ENCODE results near the gene ORAI3. TPM values are rescaled to one million over a fixed set of nuclear protein-coding genes. Genes with fewer than 3 reads are reported as not detected.

ORAI3 gene
- total and polyA plus RNA-seq, 2 of the 13 experiments (the other 11 are each of a cell fraction or from before 2014, with no cell fraction given), result 11.4 to 32.0 TPM

DNA sequence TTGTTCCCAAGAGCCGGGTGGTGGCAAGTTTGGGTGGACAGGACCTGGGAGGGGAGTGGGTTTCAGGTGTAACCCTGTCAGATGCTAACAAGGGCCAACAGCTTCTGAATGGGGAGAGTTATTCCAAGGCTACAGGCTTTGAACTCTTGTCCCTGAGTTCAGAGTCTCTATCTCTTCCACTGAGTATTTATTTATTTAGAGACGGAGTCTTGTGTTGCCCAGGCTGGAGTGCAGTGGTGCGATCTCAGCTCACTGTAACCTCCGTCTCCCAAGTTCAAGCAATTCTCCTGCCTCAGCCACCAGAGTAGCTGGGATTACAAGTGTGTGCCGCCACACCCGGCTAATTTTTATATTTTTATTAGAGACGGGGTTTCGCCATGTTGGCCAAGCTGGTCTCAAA, 6.1 kb downstream of the ORAI3 start (continued):
- TF ChIP-seq LCORL (IDR thresholded peaks at IDR 0.05) (no peak), LCORL (CRISPR knock-in tag; IDR thresholded peaks at IDR 0.05) (no peak), NONO (IDR thresholded peaks at IDR 0.05) (no peak), NONO (CRISPR knock-in tag; conservative IDR thresholded peaks at IDR 0.05) (0 out of 2 replicates have a peak, but pooled peaks have one; percentile 22), ZNF782 (CRISPR knock-in tag; IDR thresholded peaks at IDR 0.05; ENCODE audit: borderline replicate concordance) (no peak; the same call in 1 of the 2 replicates), ZNF224 (CRISPR knock-in tag; IDR thresholded peaks at IDR 0.05) (peak; percentile 68; the same call in 1 of the 2 replicates), ZNF746 (CRISPR knock-in tag; IDR thresholded peaks at IDR 0.05) (no peak; the same call in 1 of the 2 replicates), MTA1 (CRISPR knock-in tag; IDR thresholded peaks at IDR 0.05; ENCODE audit: borderline replicate concordance) (0 out of 2 replicates have a peak, but pooled peaks have one; percentile 20), CBFB (CRISPR knock-in tag; IDR thresholded peaks at IDR 0.05) (no peak), ZNF878 (CRISPR knock-in tag; IDR thresholded peaks at IDR 0.05) (no peak), ZC3H4 (CRISPR knock-in tag; IDR thresholded peaks at IDR 0.05; ENCODE audit: borderline replicate concordance) (no peak), KAT8 (CRISPR knock-in tag; IDR thresholded peaks at IDR 0.05) (no peak), ZC3H13 (CRISPR knock-in tag; IDR thresholded peaks at IDR 0.05) (peak; percentile 47), HNRNPK (IDR thresholded peaks at IDR 0.05; ENCODE audit: low read depth, low read length, poor library complexity, severe bottlenecking) (no peak), MED1 (CRISPR knock-in tag; IDR thresholded peaks at IDR 0.05) (0 out of 2 replicates have a peak, but pooled peaks have one; percentile 51)
- TF ChIP-seq, protein P1, sequence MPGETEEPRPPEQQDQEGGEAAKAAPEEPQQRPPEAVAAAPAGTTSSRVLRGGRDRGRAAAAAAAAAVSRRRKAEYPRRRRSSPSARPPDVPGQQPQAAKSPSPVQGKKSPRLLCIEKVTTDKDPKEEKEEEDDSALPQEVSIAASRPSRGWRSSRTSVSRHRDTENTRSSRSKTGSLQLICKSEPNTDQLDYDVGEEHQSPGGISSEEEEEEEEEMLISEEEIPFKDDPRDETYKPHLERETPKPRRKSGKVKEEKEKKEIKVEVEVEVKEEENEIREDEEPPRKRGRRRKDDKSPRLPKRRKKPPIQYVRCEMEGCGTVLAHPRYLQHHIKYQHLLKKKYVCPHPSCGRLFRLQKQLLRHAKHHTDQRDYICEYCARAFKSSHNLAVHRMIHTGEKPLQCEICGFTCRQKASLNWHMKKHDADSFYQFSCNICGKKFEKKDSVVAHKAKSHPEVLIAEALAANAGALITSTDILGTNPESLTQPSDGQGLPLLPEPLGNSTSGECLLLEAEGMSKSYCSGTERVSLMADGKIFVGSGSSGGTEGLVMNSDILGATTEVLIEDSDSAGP (CRISPR knock-in tag; IDR thresholded peaks at IDR 0.05; ENCODE audit: borderline replicate concordance), result no peak
- TF ChIP-seq, protein P2, sequence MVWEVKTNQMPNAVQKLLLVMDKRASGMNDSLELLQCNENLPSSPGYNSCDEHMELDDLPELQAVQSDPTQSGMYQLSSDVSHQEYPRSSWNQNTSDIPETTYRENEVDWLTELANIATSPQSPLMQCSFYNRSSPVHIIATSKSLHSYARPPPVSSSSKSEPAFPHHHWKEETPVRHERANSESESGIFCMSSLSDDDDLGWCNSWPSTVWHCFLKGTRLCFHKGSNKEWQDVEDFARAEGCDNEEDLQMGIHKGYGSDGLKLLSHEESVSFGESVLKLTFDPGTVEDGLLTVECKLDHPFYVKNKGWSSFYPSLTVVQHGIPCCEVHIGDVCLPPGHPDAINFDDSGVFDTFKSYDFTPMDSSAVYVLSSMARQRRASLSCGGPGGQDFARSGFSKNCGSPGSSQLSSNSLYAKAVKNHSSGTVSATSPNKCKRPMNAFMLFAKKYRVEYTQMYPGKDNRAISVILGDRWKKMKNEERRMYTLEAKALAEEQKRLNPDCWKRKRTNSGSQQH (CRISPR knock-in tag; IDR thresholded peaks at IDR 0.05; ENCODE audit: low read depth), result no peak
- TF ChIP-seq, protein P3, sequence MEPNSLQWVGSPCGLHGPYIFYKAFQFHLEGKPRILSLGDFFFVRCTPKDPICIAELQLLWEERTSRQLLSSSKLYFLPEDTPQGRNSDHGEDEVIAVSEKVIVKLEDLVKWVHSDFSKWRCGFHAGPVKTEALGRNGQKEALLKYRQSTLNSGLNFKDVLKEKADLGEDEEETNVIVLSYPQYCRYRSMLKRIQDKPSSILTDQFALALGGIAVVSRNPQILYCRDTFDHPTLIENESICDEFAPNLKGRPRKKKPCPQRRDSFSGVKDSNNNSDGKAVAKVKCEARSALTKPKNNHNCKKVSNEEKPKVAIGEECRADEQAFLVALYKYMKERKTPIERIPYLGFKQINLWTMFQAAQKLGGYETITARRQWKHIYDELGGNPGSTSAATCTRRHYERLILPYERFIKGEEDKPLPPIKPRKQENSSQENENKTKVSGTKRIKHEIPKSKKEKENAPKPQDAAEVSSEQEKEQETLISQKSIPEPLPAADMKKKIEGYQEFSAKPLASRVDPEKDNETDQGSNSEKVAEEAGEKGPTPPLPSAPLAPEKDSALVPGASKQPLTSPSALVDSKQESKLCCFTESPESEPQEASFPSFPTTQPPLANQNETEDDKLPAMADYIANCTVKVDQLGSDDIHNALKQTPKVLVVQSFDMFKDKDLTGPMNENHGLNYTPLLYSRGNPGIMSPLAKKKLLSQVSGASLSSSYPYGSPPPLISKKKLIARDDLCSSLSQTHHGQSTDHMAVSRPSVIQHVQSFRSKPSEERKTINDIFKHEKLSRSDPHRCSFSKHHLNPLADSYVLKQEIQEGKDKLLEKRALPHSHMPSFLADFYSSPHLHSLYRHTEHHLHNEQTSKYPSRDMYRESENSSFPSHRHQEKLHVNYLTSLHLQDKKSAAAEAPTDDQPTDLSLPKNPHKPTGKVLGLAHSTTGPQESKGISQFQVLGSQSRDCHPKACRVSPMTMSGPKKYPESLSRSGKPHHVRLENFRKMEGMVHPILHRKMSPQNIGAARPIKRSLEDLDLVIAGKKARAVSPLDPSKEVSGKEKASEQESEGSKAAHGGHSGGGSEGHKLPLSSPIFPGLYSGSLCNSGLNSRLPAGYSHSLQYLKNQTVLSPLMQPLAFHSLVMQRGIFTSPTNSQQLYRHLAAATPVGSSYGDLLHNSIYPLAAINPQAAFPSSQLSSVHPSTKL (CRISPR knock-in tag; IDR thresholded peaks at IDR 0.05), result peak; percentile 82
- TF ChIP-seq, protein P4, sequence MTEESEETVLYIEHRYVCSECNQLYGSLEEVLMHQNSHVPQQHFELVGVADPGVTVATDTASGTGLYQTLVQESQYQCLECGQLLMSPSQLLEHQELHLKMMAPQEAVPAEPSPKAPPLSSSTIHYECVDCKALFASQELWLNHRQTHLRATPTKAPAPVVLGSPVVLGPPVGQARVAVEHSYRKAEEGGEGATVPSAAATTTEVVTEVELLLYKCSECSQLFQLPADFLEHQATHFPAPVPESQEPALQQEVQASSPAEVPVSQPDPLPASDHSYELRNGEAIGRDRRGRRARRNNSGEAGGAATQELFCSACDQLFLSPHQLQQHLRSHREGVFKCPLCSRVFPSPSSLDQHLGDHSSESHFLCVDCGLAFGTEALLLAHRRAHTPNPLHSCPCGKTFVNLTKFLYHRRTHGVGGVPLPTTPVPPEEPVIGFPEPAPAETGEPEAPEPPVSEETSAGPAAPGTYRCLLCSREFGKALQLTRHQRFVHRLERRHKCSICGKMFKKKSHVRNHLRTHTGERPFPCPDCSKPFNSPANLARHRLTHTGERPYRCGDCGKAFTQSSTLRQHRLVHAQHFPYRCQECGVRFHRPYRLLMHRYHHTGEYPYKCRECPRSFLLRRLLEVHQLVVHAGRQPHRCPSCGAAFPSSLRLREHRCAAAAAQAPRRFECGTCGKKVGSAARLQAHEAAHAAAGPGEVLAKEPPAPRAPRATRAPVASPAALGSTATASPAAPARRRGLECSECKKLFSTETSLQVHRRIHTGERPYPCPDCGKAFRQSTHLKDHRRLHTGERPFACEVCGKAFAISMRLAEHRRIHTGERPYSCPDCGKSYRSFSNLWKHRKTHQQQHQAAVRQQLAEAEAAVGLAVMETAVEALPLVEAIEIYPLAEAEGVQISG (CRISPR knock-in tag; IDR thresholded peaks at IDR 0.05), result no peak
